Ishikawa (cell line): ENCODE data around the gene KCNC3.

ENCODE experiments used
- CEBPB ChIP-seq: IDR thresholded peaks from 2 replicates; pipeline ENCODE4 v1.6.1; 2012
- CREB1 ChIP-seq: IDR thresholded peaks from 2 replicates; pipeline ENCODE4 v1.6.1; 2012; ENCODE audit warnings: low read depth
- EGR1 ChIP-seq: IDR thresholded peaks from 2 replicates; pipeline ENCODE4 v1.6.1; 2012
- EP300 ChIP-seq: IDR thresholded peaks from 2 replicates; pipeline ENCODE4 v1.6.1; 2012; ENCODE audit warnings: borderline replicate concordance
- FOXM1 ChIP-seq: IDR thresholded peaks from 2 replicates; pipeline ENCODE4 v1.6.1; 2012; ENCODE audit warnings: low read depth, borderline replicate concordance
- MAX ChIP-seq: IDR thresholded peaks from 2 replicates; pipeline ENCODE4 v1.6.1; 2012
- NFIC ChIP-seq: IDR thresholded peaks from 2 replicates; pipeline ENCODE4 v1.6.1; 2012
- RAD21 ChIP-seq: IDR thresholded peaks from 2 replicates; pipeline ENCODE4 v1.6.1; 2012; ENCODE audit warnings: low read depth
- REST ChIP-seq: IDR thresholded peaks from 2 replicates; pipeline ENCODE4 v1.6.1; 2012; ENCODE audit warnings: low read depth, mild to moderate bottlenecking
- TAF1 ChIP-seq: IDR thresholded peaks from 2 replicates; pipeline ENCODE4 v1.6.1; 2012; ENCODE audit warnings: low read depth, mild to moderate bottlenecking
- TCF12 ChIP-seq: IDR thresholded peaks from 2 replicates; pipeline ENCODE4 v1.6.1; 2012; ENCODE audit warnings: low read depth
- TEAD4 ChIP-seq: IDR thresholded peaks from 2 replicates; pipeline ENCODE4 v1.6.1; 2012
- YY1 ChIP-seq: IDR thresholded peaks from 2 replicates; pipeline ENCODE4 v1.6.1; 2012; ENCODE audit warnings: low read depth
- ZBTB7A ChIP-seq: IDR thresholded peaks from 2 replicates; pipeline ENCODE4 v1.6.1; 2012; ENCODE audit warnings: low read depth
- TF ChIP-seq, protein P1 (sequence below): IDR thresholded peaks from 2 replicates; pipeline ENCODE4 v1.6.1; 2012

KCNC3 gene

DNA sequence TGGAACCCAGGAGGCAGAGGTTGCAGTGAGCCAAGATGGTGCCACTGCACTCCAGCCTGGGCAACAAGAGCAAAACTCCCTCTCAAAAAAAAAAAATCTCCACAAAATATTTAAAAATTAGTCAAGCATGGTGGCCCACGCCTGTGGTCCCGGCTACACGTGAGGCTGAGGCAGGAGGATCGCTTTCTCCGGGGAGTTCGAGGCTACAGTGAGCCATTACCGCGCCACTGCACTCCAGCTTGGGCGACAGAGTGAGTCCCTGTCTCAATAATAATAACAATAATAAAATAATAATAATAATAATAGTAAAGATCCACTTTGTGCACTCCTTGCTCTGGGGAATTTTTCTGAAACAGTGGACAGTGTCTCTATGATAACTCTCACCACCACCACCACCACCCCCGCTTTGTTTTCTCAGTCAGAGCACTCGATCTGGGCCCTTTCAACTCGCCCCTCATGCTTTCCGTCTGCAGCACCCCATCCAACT, 27.6 kb upstream of the KCNC3 start:
- TF ChIP-seq EGR1, result no peak
- no peak for TF ChIP-seq MAX
- TF ChIP-seq TAF1, result no peak
- TF ChIP-seq, protein P1, sequence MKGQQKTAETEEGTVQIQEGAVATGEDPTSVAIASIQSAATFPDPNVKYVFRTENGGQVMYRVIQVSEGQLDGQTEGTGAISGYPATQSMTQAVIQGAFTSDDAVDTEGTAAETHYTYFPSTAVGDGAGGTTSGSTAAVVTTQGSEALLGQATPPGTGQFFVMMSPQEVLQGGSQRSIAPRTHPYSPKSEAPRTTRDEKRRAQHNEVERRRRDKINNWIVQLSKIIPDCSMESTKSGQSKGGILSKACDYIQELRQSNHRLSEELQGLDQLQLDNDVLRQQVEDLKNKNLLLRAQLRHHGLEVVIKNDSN, result no peak
- TF ChIP-seq NFIC, result no peak
- TF ChIP-seq CREB1, result no peak
- TF ChIP-seq ZBTB7A, result no peak
- TF ChIP-seq RAD21, result no peak
- no peak for TF ChIP-seq EP300
- TF ChIP-seq YY1, result no peak
- no peak for TF ChIP-seq FOXM1
- no peak for TF ChIP-seq REST

GRCh38 chr19:50352242-50352641, 23.1 kb upstream of the KCNC3 start:
- TF ChIP-seq TEAD4, result no peak
- TF ChIP-seq TAF1, result no peak
- TF ChIP-seq, protein P1, result no peak
- no peak for TF ChIP-seq FOXM1
- TF ChIP-seq EP300, result no peak
- no peak for TF ChIP-seq RAD21
- no peak for TF ChIP-seq TCF12

GRCh38 chr19:50349277-50350057, 20.3 kb upstream of the KCNC3 start:
- TF ChIP-seq MAX (no peak), TAF1 (no peak), FOXM1 (no peak), RAD21 (no peak), NFIC (no peak), ZBTB7A (no peak), TEAD4 (no peak), YY1 (no peak)
- TF ChIP-seq, protein P1, result no peak

DNA sequence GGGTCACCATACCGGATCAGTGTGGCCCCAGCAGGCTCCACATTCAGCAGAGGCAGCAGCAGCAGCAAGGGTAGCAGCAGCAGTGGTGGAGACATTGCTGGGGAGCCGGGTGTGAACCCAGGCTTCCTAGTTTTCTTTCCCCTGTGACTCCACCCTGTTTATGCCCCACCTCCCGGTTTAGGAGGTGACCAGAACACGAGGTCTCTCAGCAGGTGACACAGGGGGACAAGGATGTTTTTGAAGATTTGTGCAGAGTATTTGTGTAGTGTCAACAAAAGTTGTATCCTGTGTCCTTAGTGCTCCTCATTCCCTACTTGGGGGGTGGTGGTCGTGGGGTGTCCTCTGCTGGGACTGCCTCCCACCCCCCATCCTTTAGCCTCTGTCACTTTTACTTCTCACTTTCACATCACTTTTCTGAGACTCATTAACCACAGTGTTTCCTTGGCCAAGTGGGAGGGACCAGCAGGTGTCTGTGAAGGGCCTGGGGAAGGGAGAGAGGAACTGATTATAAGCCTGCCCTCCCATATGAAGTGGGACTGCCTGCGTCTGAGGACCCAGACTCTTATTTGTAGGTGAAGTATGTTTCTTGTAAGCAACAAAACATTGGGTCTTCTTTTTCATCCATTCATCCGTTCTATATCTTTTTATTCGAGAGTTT, 15.6 kb upstream of the KCNC3 start:
- TF ChIP-seq EP300, result no peak
- no peak for TF ChIP-seq YY1
- no peak for TF ChIP-seq TEAD4
- TF ChIP-seq CEBPB, result no peak
- TF ChIP-seq EGR1, result no peak
- TF ChIP-seq FOXM1, result no peak
- TF ChIP-seq NFIC, result no peak
- no peak for TF ChIP-seq ZBTB7A
- TF ChIP-seq REST, result no peak
- TF ChIP-seq, protein P1, result no peak
- no peak for TF ChIP-seq TCF12
- TF ChIP-seq MAX, result no peak
- TF ChIP-seq TAF1, result no peak
